Activated gamma-delta T cell treated with anti-CD3 and anti-CD28 coated beads, Interleukin-2, amount 50 U/mL, for 16 hours (primary cell): Measurements from ENCODE around the gene MRPS5.
A peak's percentile ranks its signal among the peaks of the same experiment; 100 is the strongest.

Experiments used
- DNase-seq: peaks from one replicate; pipeline ENCODE4 v3.0.0-alpha.2; 2020; ENCODE audit warnings: low read depth

The MRPS5 gene

GRCh38 chr2:95087379-95087778, 34.2 kb downstream of the MRPS5 start:
- DNase-seq, result no peak

GRCh38 chr2:95086017-95086416, 35.6 kb downstream of the MRPS5 start:
- DNase-seq, result no peak

GRCh38 chr2:95082477-95082876, 39.1 kb downstream of the MRPS5 start:
- DNase-seq, result no peak

- DNase-seq, result no peak
These were observed 42.4 kb downstream of the MRPS5 start for GRCh38 chr2:95079199-95079683.

GRCh38 chr2:95077861-95078603, 43.6 kb downstream of the MRPS5 start:
- DNase-seq, result no peak

- no peak for DNase-seq
These were observed 44.1 kb downstream of the MRPS5 start for GRCh38 chr2:95077530-95077825.

GRCh38 chr2:95076705-95077529, 44.7 kb downstream of the MRPS5 start:
- peak; percentile 81 for DNase-seq

- no peak for DNase-seq
These were observed 46.0 kb downstream of the MRPS5 start for GRCh38 chr2:95075440-95076132.

GRCh38 chr2:95074663-95075439, 46.8 kb downstream of the MRPS5 start:
- peak; percentile 53 for DNase-seq

GRCh38 chr2:95073856-95074662, 47.5 kb downstream of the MRPS5 start:
- no peak for DNase-seq

- DNase-seq, result no peak
These were observed 49.2 kb downstream of the MRPS5 start for GRCh38 chr2:95072424-95072823.

- DNase-seq, result no peak
These were observed 49.8 kb downstream of the MRPS5 start for GRCh38 chr2:95071856-95072255.

GRCh38 chr2:95069465-95069864, 52.1 kb downstream of the MRPS5 start:
- no peak for DNase-seq

- DNase-seq, result no peak
These were observed 53.4 kb downstream of the MRPS5 start for GRCh38 chr2:95068256-95068655.

- DNase-seq, result no peak
These were observed 58.3 kb downstream of the MRPS5 start for GRCh38 chr2:95063086-95063958.

- no peak for DNase-seq
These were observed 59.1 kb downstream of the MRPS5 start for GRCh38 chr2:95062242-95063085.

GRCh38 chr2:95061601-95062183, 59.9 kb downstream of the MRPS5 start:
- DNase-seq, result no peak

- DNase-seq, result no peak
These were observed 60.5 kb downstream of the MRPS5 start for GRCh38 chr2:95061119-95061512.
